Heart right ventricle (tissue), 16 donors: ENCODE results near the gene CPAMD8. TPM values are rescaled to one million over a fixed set of nuclear protein-coding genes. Genes with fewer than 3 reads are reported as not detected.

Source experiments
- ATAC-seq, 8 donors: fragments of 200-7000 bp; cut with Tn5 transposase; one replicate each; pipeline ENCODE4 v1.9.1; 2020; ENCODE audit warnings: mild to moderate bottlenecking in 8 of 8, moderate library complexity in 8 of 8, moderate number of reproducible peaks in 1 of 8
- DNase-seq, 2 donors: peaks; one replicate each; pipeline ENCODE4 v3.0.0-alpha.2; 2020
- H3K27ac ChIP-seq, 10 donors: fragments of 200-600 bp; sonication (generic) in 2 of 10; one replicate each; pipeline versions ENCODE4 v1.5.0 to v1.8.0; 2020 to 2022; ENCODE audit warnings: mild to moderate bottlenecking in 3 of 10
- H3K27me3 ChIP-seq, 7 donors: fragments of 200-600 bp; one replicate each; pipeline ENCODE4 v1.8.0; 2021 to 2022; ENCODE audit warnings: mild to moderate bottlenecking in 2 of 7
- H3K36me3 ChIP-seq, 9 donors: fragments of 200-600 bp; sonication (generic) in 1 of 9; one replicate each; pipeline versions ENCODE4 v1.5.0 to v1.8.0; 2020 to 2022; ENCODE audit warnings: mild to moderate bottlenecking in 2 of 9
- H3K4me1 ChIP-seq, 9 donors: fragments of 200-600 bp; sonication (generic) in 1 of 9; one replicate each; pipeline versions ENCODE4 v1.5.0 to v1.8.0; 2020 to 2022; ENCODE audit warnings: mild to moderate bottlenecking in 4 of 9
- H3K4me3 ChIP-seq, 10 donors: fragments of 200-600 bp; sonication (generic) in 2 of 10; one replicate each; pipeline versions ENCODE4 v1.5.0 to v1.8.0; 2020 to 2022; ENCODE audit warnings: mild to moderate bottlenecking in 7 of 10, moderate library complexity in 2 of 10
- H3K9me3 ChIP-seq, 11 donors: fragments of 200-600 bp in 10 of 11; sonication (generic) in 2 of 11; one replicate each; pipeline versions ENCODE4 v1.5.0 to v1.8.0; 2013 to 2022; ENCODE audit warnings: mild to moderate bottlenecking in 2 of 11, control low read depth in 1 of 11, moderate library complexity in 1 of 11
- WGBS, 2 donors: extraction: QIAGEN DNeasy Blood & Tissue Kit; methylation state at CpG; one replicate each; pipeline ENCODE4 v1.1.7; 2013; ENCODE audit warnings: inconsistent platforms in 1 of 2; 5-methylcytosine and 5-hydroxymethylcytosine counted together
- intact Hi-C, 10 donors: fragments of 100-400 bp; cut with DNase I; formaldehyde crosslinking; loops; one replicate each; pipeline versions ENCODE4 v1.11.1 to v1.14.2; 2022
- polyA plus RNA-seq, 2 donors: library from polyadenylated mRNA; stranded (reverse); fragments of 200-250 nt; gene quantifications; one replicate each; pipeline ENCODE4 v1.2.3, GENCODE V29; 2013
- total RNA-seq, 10 donors: library from RNA; stranded (reverse); fragmentation: NEBNext Ultra II Directional in 3 of 10; extraction: Animal tissue kit (Norgen Biotek cat#: 25700) in 3 of 10; gene quantifications; one replicate each; pipeline versions ENCODE4 v1.2.1 to v1.2.4, GENCODE V29; 2021 to 2023
- TF ChIP-seq, protein P1 (sequence below), 9 donors: fragments of 200-600 bp; sonication (generic) in 2 of 9; IDR thresholded peaks; one replicate each; pipeline versions ENCODE4 v1.5.0 to v1.8.0; 2021 to 2022; ENCODE audit warnings: antibody characterized with exemption in 9 of 9, mild to moderate bottlenecking in 5 of 9, moderate library complexity in 1 of 9
- donor health status: Arrhythmogenic right ventricular cardiomyopathy.
- donor health status: ischemic (EF 13 %, LVEDD 7.1; RV severe dilation, severe dysfunction).
- donor health status: healthy with polysubstance abuse.
- donor health status: DM: no; HTN: yes; CAD: no.
- donor health status: DM: no; HTN: no; CAD: no.
- donor health status: ischemic (EF 25% LVEDD 6.9; RV normal size, moderate dysfunction).
- donor health status: ischemic (EF 25% LVEDD 5.7; RV mildly dilated, moderate dysfunction).
- donor health status: healthy.
- donor health status: DM: yes; HTN: yes; CAD: no.
- donor health status: Ischemic cardiomyopathy.
- donor health status: ischemic (EF 35%, LVEDD 5.7; RV mildly dilated, moderate dysfunction).
- donor health status: nonischemic (EF 11% LVEDD 7.7; RV severe dilation, severe dysfunction).
- donor health status: DM: yes; HTN: yes; CAD: no.
- donor health status: PGD.
- donor health status: ischemic (EF 29% LVEDD 5.4; RV normal size, mild dysfunction).
- donor health status: nonischemic (EF 23%, LVEDD 6.1; RV moderate dilation, normal function).

Gene CPAMD8
- total and polyA plus RNA-seq, 12 donors, result 4.8 to 77.9 (median 10.9) TPM

GRCh38 chr19:16934489-16934888 lies 92.1 kb downstream of the CPAMD8 start:
- ATAC-seq (no peak), DNase-seq (no peak)
- Histone ChIP-seq H3K4me1 (no peaks in the 10 kb centered on the region), H3K27ac (no peak overlapping the region), H3K4me3 (no peak overlapping the region), H3K9me3 (peaks cover 0 to 37% (median 13%) of the 10 kb centered on the region in 11 donors), H3K27me3 (no peaks in the 10 kb centered on the region), H3K36me3 (no peaks in the 10 kb centered on the region)
- intact Hi-C loops, result no loop called here
- 93 to 95% methylated on average over 1 of the region's 1 CpG for WGBS, 2 donors
- TF ChIP-seq, protein P1, sequence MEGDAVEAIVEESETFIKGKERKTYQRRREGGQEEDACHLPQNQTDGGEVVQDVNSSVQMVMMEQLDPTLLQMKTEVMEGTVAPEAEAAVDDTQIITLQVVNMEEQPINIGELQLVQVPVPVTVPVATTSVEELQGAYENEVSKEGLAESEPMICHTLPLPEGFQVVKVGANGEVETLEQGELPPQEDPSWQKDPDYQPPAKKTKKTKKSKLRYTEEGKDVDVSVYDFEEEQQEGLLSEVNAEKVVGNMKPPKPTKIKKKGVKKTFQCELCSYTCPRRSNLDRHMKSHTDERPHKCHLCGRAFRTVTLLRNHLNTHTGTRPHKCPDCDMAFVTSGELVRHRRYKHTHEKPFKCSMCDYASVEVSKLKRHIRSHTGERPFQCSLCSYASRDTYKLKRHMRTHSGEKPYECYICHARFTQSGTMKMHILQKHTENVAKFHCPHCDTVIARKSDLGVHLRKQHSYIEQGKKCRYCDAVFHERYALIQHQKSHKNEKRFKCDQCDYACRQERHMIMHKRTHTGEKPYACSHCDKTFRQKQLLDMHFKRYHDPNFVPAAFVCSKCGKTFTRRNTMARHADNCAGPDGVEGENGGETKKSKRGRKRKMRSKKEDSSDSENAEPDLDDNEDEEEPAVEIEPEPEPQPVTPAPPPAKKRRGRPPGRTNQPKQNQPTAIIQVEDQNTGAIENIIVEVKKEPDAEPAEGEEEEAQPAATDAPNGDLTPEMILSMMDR (IDR thresholded peaks at IDR 0.05), result no peak

GRCh38 chr19:16931306-16931705 lies 95.3 kb downstream of the CPAMD8 start:
- intact Hi-C loops, result no loop called here
- no peak overlapping the region for H3K4me3 ChIP-seq
- no peaks in the 10 kb centered on the region for H3K4me1 ChIP-seq
- H3K36me3 ChIP-seq, result no peaks in the 10 kb centered on the region
- H3K27ac ChIP-seq, result no peak overlapping the region
- 96 to 99% methylated on average over 4 of the region's 4 CpGs for WGBS, 2 donors
- TF ChIP-seq, protein P1 (IDR thresholded peaks at IDR 0.05), result no peak
- no peaks in the 10 kb centered on the region for H3K27me3 ChIP-seq
- peaks cover 0 to 37% (median 13%) of the 10 kb centered on the region in 11 donors for H3K9me3 ChIP-seq
- DNase-seq (no peak), ATAC-seq (no peak)

DNA sequence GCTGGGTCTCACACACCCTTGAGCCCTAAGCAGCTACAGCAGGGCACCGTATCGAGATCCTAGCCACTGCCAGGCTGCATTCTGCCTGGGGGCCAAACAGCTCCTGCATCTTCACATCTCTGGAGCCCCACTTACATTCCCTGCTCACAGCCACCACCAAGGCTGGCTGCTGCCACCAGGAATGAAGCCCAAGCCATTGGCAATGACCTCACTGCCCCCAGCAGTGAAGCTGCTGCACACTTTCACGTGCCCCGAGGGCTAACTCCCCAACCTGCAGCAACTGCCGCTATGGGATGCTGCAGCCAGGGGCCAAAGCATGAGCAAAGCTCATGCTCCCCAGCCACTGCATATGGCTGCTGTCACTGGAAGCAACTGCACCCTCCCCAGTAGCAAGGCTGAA lies 95.9 kb downstream of the CPAMD8 start:
- no peak overlapping the region for H3K27ac ChIP-seq
- DNase-seq (no peak), ATAC-seq (no peak)
- no peaks in the 10 kb centered on the region for H3K27me3 ChIP-seq
- 79 to 83% methylated on average over 5 of the region's 5 CpGs for WGBS, 2 donors
- no peaks in the 10 kb centered on the region for H3K4me1 ChIP-seq
- H3K9me3 ChIP-seq, result peaks cover 0 to 40% (median 13%) of the 10 kb centered on the region in 11 donors
- H3K4me3 ChIP-seq, result no peak overlapping the region
- intact Hi-C loops, result no loop called here
- TF ChIP-seq, protein P1 (IDR thresholded peaks at IDR 0.05), result no peak
- H3K36me3 ChIP-seq, result no peaks in the 10 kb centered on the region

- TF ChIP-seq, protein P1 (IDR thresholded peaks at IDR 0.05), result no peak
- Histone ChIP-seq H3K4me3 (no peak overlapping the region), H3K9me3 (peaks cover 0 to 30% (median 3%) of the 10 kb centered on the region in 11 donors), H3K4me1 (no peaks in the 10 kb centered on the region), H3K27ac (no peak overlapping the region), H3K27me3 (no peaks in the 10 kb centered on the region), H3K36me3 (no peaks in the 10 kb centered on the region)
- ATAC-seq (no peak), DNase-seq (no peak)
- WGBS, 2 donors, result 92 to 93% methylated on average over 10 of the region's 10 CpGs
- intact Hi-C loops, result no loop called here
These were observed 97.7 kb downstream of the CPAMD8 start for GRCh38 chr19:16928916-16929315.
